Activated T-cell treated with anti-CD3 and anti-CD28 coated beads, Interleukin-2, amount 50 U/mL, for 4 hours (primary cell): ENCODE results near the gene C1QTNF6. TPM values are rescaled to one million over a fixed set of nuclear protein-coding genes. Genes with fewer than 3 reads are reported as not detected.

Source experiments
- ATAC-seq, 2 donors: fragments of 200-7000 bp; cut with Tn5 transposase; one replicate each; pipeline ENCODE4 v1.10.0; 2021
- DNase-seq: peaks from one replicate; pipeline ENCODE4 v3.0.0-alpha.2; 2020
- H3K27me3 Mint-ChIP-seq: one replicate; pipeline ENCODE4 v1.8.0; 2021; ENCODE audit warnings: low read depth, mixed read lengths
- H3K36me3 Mint-ChIP-seq: one replicate; pipeline ENCODE4 v1.8.0; 2022; ENCODE audit warnings: mixed read lengths; ENCODE audit not compliant: insufficient read depth
- H3K4me1 Mint-ChIP-seq: one replicate; pipeline ENCODE4 v1.8.0; 2021; ENCODE audit warnings: low read depth, mixed read lengths
- H3K4me3 Mint-ChIP-seq: one replicate; pipeline ENCODE4 v1.8.0; 2021; ENCODE audit warnings: mild to moderate bottlenecking, moderate library complexity, mixed read lengths
- H3K9me3 Mint-ChIP-seq: one replicate; pipeline ENCODE4 v1.8.0; 2021; ENCODE audit warnings: mixed read lengths
- total RNA-seq, 3 donors: library from RNA; stranded (reverse); gene quantifications; one replicate each; pipeline ENCODE4 v1.2.1, GENCODE V29; 2021

C1QTNF6 gene
- total RNA-seq, 3 donors from 2014 or later: 0.96 to 2.4 (median 1.2) TPM

GRCh38 chr22:37228106-37229011 lies 40.3 kb upstream of the C1QTNF6 start:
- Mint-ChIP-seq H3K9me3 (no peaks in the 10 kb centered on the region), H3K36me3 (peaks cover 43% of the 10 kb centered on the region)

GRCh38 chr22:37226514-37226913 lies 38.5 kb upstream of the C1QTNF6 start:
- ATAC-seq (no peak), DNase-seq (peak; percentile 5)
- Mint-ChIP-seq H3K4me3 (no peak overlapping the region), H3K4me1 (peaks cover 89% of the 10 kb centered on the region), H3K27me3 (no peaks in the 10 kb centered on the region), H3K36me3 (peaks cover 41% of the 10 kb centered on the region), H3K9me3 (peaks cover 5% of the 10 kb centered on the region)

More at GRCh38 chr22:37228106-37229011, 40.3 kb upstream of the C1QTNF6 start:
- Mint-ChIP-seq H3K4me1 (peaks cover 88% of the 10 kb centered on the region), H3K4me3 (peak overlapping the region; percentile 35), H3K27me3 (no peaks in the 10 kb centered on the region)
- ATAC-seq: no peak
- peak; percentile 64 for DNase-seq

- peaks cover 7% of the 10 kb centered on the region for H3K9me3 Mint-ChIP-seq
- peaks cover 89% of the 10 kb centered on the region for H3K4me1 Mint-ChIP-seq
- H3K36me3 Mint-ChIP-seq: peaks cover 39% of the 10 kb centered on the region
- H3K27me3 Mint-ChIP-seq: no peaks in the 10 kb centered on the region
- ATAC-seq (no peak), DNase-seq (peak; percentile 3)
- H3K4me3 Mint-ChIP-seq: no peak overlapping the region
Measured at GRCh38 chr22:37226087-37226486, 38.0 kb upstream of the C1QTNF6 start.

GRCh38 chr22:37225481-37225880 lies 37.4 kb upstream of the C1QTNF6 start:
- peaks cover 89% of the 10 kb centered on the region for H3K4me1 Mint-ChIP-seq
- H3K36me3 Mint-ChIP-seq: peaks cover 40% of the 10 kb centered on the region
- peaks cover 12% of the 10 kb centered on the region for H3K9me3 Mint-ChIP-seq
- H3K27me3 Mint-ChIP-seq: no peaks in the 10 kb centered on the region
- H3K4me3 Mint-ChIP-seq: no peak overlapping the region
- DNase-seq (no peak), ATAC-seq (no peak)

- ATAC-seq (no peak), DNase-seq (no peak)
- Mint-ChIP-seq H3K4me3 (no peak overlapping the region), H3K9me3 (peaks cover 12% of the 10 kb centered on the region), H3K4me1 (peaks cover 90% of the 10 kb centered on the region), H3K36me3 (peaks cover 40% of the 10 kb centered on the region), H3K27me3 (no peaks in the 10 kb centered on the region)
Measured at GRCh38 chr22:37224757-37225420, 36.8 kb upstream of the C1QTNF6 start.

- Mint-ChIP-seq H3K4me1 (peaks cover 90% of the 10 kb centered on the region), H3K36me3 (peaks cover 40% of the 10 kb centered on the region), H3K27me3 (no peaks in the 10 kb centered on the region), H3K9me3 (peaks cover 12% of the 10 kb centered on the region), H3K4me3 (peak overlapping the region; percentile 3)
- DNase-seq (no peak), ATAC-seq (peak; percentile 51 to 58)
Measured at GRCh38 chr22:37223965-37224551, 36.0 kb upstream of the C1QTNF6 start.

DNA sequence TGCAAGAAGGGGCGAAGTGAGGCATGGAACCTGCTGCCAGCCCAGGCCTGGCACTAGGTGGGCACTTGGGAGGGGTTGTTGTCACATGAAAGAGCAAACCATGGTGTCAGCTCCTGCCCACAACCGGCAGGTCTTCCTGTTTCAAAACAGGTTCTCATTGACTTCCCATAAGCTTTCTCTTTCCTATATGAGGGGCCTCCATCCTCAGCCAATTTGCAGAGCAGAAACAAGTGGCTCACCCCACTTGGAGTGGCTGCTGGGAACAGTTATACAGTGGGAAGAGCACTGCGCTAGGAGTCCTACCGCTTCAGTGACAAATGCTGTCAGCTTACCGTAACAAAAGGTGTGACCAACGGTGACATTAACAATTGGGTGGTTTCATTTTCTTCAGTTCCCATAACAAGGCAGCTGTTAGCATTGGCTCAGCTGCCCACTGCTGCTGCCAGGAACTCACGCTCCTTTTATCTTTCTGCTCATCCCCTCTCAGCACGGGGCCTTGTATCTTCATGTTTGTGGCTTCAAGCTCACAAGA lies 34.5 kb upstream of the C1QTNF6 start:
- H3K4me1 Mint-ChIP-seq: peaks cover 90% of the 10 kb centered on the region

DNA sequence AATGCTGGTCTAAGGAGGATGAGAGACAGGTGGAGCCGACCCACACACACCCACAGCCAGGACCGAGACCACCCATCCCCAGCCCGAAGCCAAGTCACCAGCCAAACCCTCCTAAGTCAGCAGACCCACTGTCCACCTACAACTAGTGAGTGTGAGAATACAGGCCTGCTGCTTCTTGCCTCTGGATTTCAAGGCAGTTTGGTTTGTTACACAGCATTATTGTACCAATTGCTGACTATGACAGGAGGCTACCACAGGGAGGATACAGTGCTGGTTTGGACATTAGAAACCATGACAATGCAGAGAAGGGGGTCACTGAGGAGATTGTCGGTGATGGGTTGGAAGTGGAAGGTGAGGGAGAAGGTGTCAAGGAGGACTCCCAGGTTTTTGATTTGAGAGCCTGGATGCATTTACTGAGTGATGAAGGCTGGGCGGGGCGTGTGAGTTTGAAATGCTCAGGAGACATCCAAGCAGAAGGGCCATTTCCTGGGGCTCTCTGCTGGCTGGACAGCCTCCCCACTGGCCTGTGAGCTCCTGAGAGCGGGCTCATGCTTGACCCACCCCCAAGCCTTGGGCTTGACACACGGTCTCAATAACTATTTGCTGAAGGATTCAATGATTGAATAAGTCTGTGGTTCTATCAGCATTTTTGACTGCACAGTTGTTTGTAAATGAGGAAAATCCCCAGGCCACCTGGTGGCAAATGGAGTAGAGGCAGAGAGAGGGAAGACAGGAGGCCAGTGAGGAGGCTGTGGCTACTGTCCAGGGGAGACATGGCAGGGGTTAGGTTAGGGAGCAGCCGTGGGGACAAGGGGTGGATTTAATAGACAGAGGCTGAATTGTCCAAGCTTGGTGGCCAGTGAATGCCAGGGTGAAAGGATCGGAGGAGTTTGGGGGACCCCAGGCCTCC lies 33.6 kb upstream of the C1QTNF6 start:
- H3K36me3 Mint-ChIP-seq: peaks cover 40% of the 10 kb centered on the region
- no peak for DNase-seq

More for the DNA sequence above, 34.5 kb upstream of the C1QTNF6 start:
- H3K4me3 Mint-ChIP-seq: peak overlapping the region; percentile 16
- H3K27me3 Mint-ChIP-seq: no peaks in the 10 kb centered on the region
- DNase-seq: no peak
- H3K9me3 Mint-ChIP-seq: peaks cover 12% of the 10 kb centered on the region
- peak; percentile 23 to 27 for ATAC-seq
- peaks cover 40% of the 10 kb centered on the region for H3K36me3 Mint-ChIP-seq

GRCh38 chr22:37220543-37220981 lies 32.5 kb upstream of the C1QTNF6 start:
- Mint-ChIP-seq H3K36me3 (peaks cover 35% of the 10 kb centered on the region), H3K27me3 (no peaks in the 10 kb centered on the region), H3K9me3 (peaks cover 12% of the 10 kb centered on the region), H3K4me1 (peaks cover 91% of the 10 kb centered on the region), H3K4me3 (peak overlapping the region; percentile 58)
- no peak for DNase-seq
- ATAC-seq: no peak

More for the DNA sequence above, 33.6 kb upstream of the C1QTNF6 start:
- peaks cover 96% of the 10 kb centered on the region for H3K4me1 Mint-ChIP-seq
- H3K9me3 Mint-ChIP-seq: peaks cover 12% of the 10 kb centered on the region
- H3K4me3 Mint-ChIP-seq: no peak overlapping the region
- ATAC-seq: no peak
- H3K27me3 Mint-ChIP-seq: no peaks in the 10 kb centered on the region

DNA sequence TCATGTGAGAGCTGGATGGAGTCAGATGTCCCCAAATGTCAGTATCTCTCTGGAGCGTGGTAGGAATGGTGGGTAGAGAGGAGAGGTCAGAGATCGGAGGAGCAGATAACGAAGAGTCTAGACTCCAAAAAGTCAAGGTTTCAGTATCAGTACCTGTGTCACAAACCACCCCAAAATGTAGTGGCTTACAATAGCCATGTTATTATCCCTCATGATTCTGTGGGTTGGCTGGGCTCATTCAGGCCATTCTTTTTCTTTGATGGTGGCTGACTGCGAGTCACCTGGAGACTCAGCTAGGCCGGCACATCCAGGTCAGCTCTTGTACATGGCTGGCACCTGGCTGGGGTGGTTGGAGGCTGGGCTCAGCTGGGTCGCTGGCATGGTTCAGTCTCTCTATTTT lies 31.5 kb upstream of the C1QTNF6 start:
- peaks cover 29% of the 10 kb centered on the region for H3K36me3 Mint-ChIP-seq
- no peak for DNase-seq
- H3K27me3 Mint-ChIP-seq: no peaks in the 10 kb centered on the region
- peak; percentile 16 to 31 for ATAC-seq
- peaks cover 83% of the 10 kb centered on the region for H3K4me1 Mint-ChIP-seq
- peak overlapping the region; percentile 58 for H3K4me3 Mint-ChIP-seq
- H3K9me3 Mint-ChIP-seq: peaks cover 12% of the 10 kb centered on the region

GRCh38 chr22:37218771-37219411 lies 30.8 kb upstream of the C1QTNF6 start:
- H3K27me3 Mint-ChIP-seq: no peaks in the 10 kb centered on the region
- H3K36me3 Mint-ChIP-seq: peaks cover 24% of the 10 kb centered on the region
- peaks cover 77% of the 10 kb centered on the region for H3K4me1 Mint-ChIP-seq
- peaks cover 12% of the 10 kb centered on the region for H3K9me3 Mint-ChIP-seq
- H3K4me3 Mint-ChIP-seq: peak overlapping the region; percentile 58
- DNase-seq: peak; percentile 66
- peak; percentile 83 to 85 for ATAC-seq

- H3K27me3 Mint-ChIP-seq: no peaks in the 10 kb centered on the region
- peaks cover 12% of the 10 kb centered on the region for H3K9me3 Mint-ChIP-seq
- DNase-seq (no peak), ATAC-seq (peak; percentile 1 to 3)
- peaks cover 72% of the 10 kb centered on the region for H3K4me1 Mint-ChIP-seq
- H3K4me3 Mint-ChIP-seq: peak overlapping the region; percentile 58
- H3K36me3 Mint-ChIP-seq: peaks cover 19% of the 10 kb centered on the region
Measured at GRCh38 chr22:37218399-37218770, 30.3 kb upstream of the C1QTNF6 start.

DNA sequence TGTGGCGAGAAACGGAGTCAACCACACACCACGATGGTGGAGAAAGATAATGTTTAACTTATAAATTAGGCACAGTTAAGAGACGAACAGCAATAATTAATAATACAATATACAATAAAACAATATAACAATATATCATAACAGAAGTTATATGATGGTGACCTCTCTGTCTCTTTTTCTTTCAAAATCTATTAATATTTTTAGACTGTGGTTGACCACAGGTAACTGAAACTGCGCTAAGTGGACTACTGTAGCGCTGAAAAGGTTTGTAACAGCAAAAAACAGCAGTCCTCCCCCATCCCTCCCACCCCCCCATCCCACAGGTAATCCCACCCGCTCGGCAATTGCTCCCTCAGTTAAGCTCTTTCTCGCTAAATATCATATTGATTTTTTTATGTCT lies 27.8 kb upstream of the C1QTNF6 start:
- Mint-ChIP-seq H3K9me3 (peaks cover 3% of the 10 kb centered on the region), H3K4me1 (peaks cover 49% of the 10 kb centered on the region), H3K36me3 (peaks cover 12% of the 10 kb centered on the region), H3K4me3 (no peak overlapping the region), H3K27me3 (no peaks in the 10 kb centered on the region)
- ATAC-seq (no peak), DNase-seq (no peak)
